BJ (cell line): ENCODE data around the gene CENPM. TPM values are rescaled to one million over a fixed set of nuclear protein-coding genes. Genes with fewer than 3 reads are reported as not detected.

ENCODE experiments used
- CTCF ChIA-PET: fragments of 350-600 bp; formaldehyde crosslinking; extraction: SDS; loops from one replicate; lab custom pipeline; 2021; ENCODE audit warnings: antibody characterized with exemption, inconsistent platforms; lab: Yijun Ruan, JAX
- POLR2A ChIA-PET: fragments of 300-600 bp; sonication (Branson Sonifier 250); formaldehyde crosslinking; extraction: SDS; loops from one replicate; lab custom pipeline; 2021; ENCODE audit warnings: antibody characterized with exemption; lab: Charles Lee
- DNase-seq: peaks from one replicate; pipeline ENCODE4 v3.0.0-alpha.2; 2011; ENCODE audit warnings: low read depth
- H3K27me3 ChIP-seq: 2 replicates; pipeline ENCODE4 v1.6.0; 2011; ENCODE audit warnings: low read length; ENCODE audit not compliant: control insufficient read depth, insufficient read depth
- H3K36me3 ChIP-seq: 2 replicates; pipeline ENCODE4 v1.5.1; 2011; ENCODE audit warnings: low read length; ENCODE audit not compliant: control insufficient read depth, insufficient read depth
- H3K4me3 ChIP-seq: 2 replicates; pipeline ENCODE4 v1.5.1; 2011; ENCODE audit warnings: low read depth, mild to moderate bottlenecking, control low read depth, low read length
- CTCF ChIP-seq: IDR thresholded peaks from 2 replicates; pipeline ENCODE4 v1.5.1; 2011; ENCODE audit warnings: low read depth, mild to moderate bottlenecking, control low read depth, inconsistent platforms, low read length, moderate library complexity; ENCODE audit not compliant: insufficient read depth
- polyA plus RNA-seq: library from polyadenylated mRNA; depleted of rRNA; stranded (reverse); fragments of >200 nt; gene quantifications from 2 replicates; pipeline ENCODE4 v1.2.3, GENCODE V29; 2011

The CENPM gene
- polyA plus RNA-seq, 1 experiment = 30.4 TPM

GRCh38 chr22:41909310-41910049 lies 37.5 kb downstream of the CENPM start:
- TF ChIP-seq CTCF = no peak
- H3K27me3 ChIP-seq = peaks cover 26% of the 10 kb centered on the region
- ChIA-PET CTCF (interaction anchor here (0.6 kb wide), 1 partner anchor 27 kb away, joined by 3 read pairs; no protein-coding TSS in a partner anchor), POLR2A (no interaction called here)
- H3K4me3 ChIP-seq = no peak overlapping the region
- peaks cover 10% of the 10 kb centered on the region for H3K36me3 ChIP-seq
- no peak for DNase-seq

- CTCF ChIA-PET = interaction anchor here (0.6 to 1.3 kb wide), 3 partner anchors 17 to 32 kb away, joined by 3 to 7 read pairs (median 4); partner anchors contain the start of gene TNFRSF13C
Observed at GRCh38 chr22:41908411-41909309, 38.3 kb downstream of the CENPM start.

GRCh38 chr22:41907436-41908401 lies 39.2 kb downstream of the CENPM start:
- Histone ChIP-seq H3K36me3 (peaks cover 18% of the 10 kb centered on the region), H3K4me3 (no peak overlapping the region), H3K27me3 (peaks cover 17% of the 10 kb centered on the region)
- CTCF ChIA-PET = interaction anchor here (1.3 to 1.5 kb wide), 3 partner anchors 16 to 33 kb away, joined by 3 to 7 read pairs (median 4); partner anchors contain the start of gene TNFRSF13C
- no peak for DNase-seq
- TF ChIP-seq CTCF = no peak
- POLR2A ChIA-PET = no interaction called here

More at GRCh38 chr22:41908411-41909309, 38.3 kb downstream of the CENPM start:
- no peak overlapping the region for H3K4me3 ChIP-seq
- TF ChIP-seq CTCF = no peak
- POLR2A ChIA-PET = interaction anchor here (0.7 kb wide), 1 partner anchor 150 kb away, joined by 3 read pairs; no protein-coding TSS in a partner anchor
- peaks cover 14% of the 10 kb centered on the region for H3K36me3 ChIP-seq
- no peak for DNase-seq
- peaks cover 24% of the 10 kb centered on the region for H3K27me3 ChIP-seq

GRCh38 chr22:41906822-41907221 lies 40.1 kb downstream of the CENPM start:
- peaks cover 9% of the 10 kb centered on the region for H3K27me3 ChIP-seq
- no peak for TF ChIP-seq CTCF
- DNase-seq = no peak
- ChIA-PET CTCF (interaction anchor here (1.5 kb wide), 1 partner anchor 17 kb away, joined by 3 read pairs; no protein-coding TSS in a partner anchor), POLR2A (no interaction called here)
- H3K36me3 ChIP-seq = peaks cover 22% of the 10 kb centered on the region
- no peak overlapping the region for H3K4me3 ChIP-seq
